Left kidney (tissue), 2 donors: ENCODE data around the gene CIZ1. TPM values are rescaled to one million over a fixed set of nuclear protein-coding genes. Genes with fewer than 3 reads are reported as not detected.

ENCODE experiments used
- DNase-seq: peaks from one replicate; pipeline ENCODE4 v3.0.0-alpha.2; 2013
- polyA plus RNA-seq: library from polyadenylated mRNA; unstranded; fragments of 120-200 nt; gene quantifications from one replicate; pipeline ENCODE4 v1.2.1, GENCODE V29; 2013; ENCODE audit not compliant: insufficient read length

Gene CIZ1
- polyA plus RNA-seq, 1 donor = 139 TPM

DNA sequence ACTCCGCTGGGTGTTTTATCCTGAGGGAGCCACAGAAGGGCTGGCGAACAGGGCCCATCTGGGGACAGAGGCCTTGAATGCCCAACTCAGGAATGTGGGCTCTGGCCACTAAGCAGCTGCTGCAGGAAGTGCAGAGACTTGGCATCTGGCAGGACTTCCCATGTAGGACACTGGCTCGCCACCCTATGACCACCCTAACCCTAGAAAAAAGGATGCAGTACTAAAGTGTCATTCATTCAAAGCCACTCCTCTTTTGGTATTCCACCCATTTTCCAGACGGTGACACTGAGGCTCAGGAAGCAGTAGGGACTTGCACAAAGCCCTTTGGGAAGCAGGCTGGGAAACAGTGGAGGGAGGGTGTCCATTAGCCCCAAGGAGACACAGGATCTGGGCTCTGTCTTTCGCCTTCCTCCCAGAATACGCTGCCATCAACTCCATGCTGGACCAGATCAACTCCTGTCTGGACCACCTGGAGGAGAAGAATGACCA is 28.3 kb downstream of the CIZ1 start:
- no peak for DNase-seq

- DNase-seq = no peak
Observed at GRCh38 chr9:128162215-128163026, 29.0 kb downstream of the CIZ1 start.

- DNase-seq = no peak
Observed at GRCh38 chr9:128161215-128161902, 30.0 kb downstream of the CIZ1 start.

- no peak for DNase-seq
Observed at GRCh38 chr9:128160603-128160987, 30.8 kb downstream of the CIZ1 start.

GRCh38 chr9:128159784-128160602 is 31.4 kb downstream of the CIZ1 start, which contains the start of gene BBLN:
Gene BBLN, plus strand, starts transcription at chr9:128160265. Its CDS starts 143 bp downstream, at chr9:128160408.
- peak; percentile 96 for DNase-seq

- DNase-seq = no peak
Observed at GRCh38 chr9:128159522-128159783, 31.9 kb downstream of the CIZ1 start.

GRCh38 chr9:128155736-128156500 is 35.5 kb downstream of the CIZ1 start:
- DNase-seq = no peak

DNA sequence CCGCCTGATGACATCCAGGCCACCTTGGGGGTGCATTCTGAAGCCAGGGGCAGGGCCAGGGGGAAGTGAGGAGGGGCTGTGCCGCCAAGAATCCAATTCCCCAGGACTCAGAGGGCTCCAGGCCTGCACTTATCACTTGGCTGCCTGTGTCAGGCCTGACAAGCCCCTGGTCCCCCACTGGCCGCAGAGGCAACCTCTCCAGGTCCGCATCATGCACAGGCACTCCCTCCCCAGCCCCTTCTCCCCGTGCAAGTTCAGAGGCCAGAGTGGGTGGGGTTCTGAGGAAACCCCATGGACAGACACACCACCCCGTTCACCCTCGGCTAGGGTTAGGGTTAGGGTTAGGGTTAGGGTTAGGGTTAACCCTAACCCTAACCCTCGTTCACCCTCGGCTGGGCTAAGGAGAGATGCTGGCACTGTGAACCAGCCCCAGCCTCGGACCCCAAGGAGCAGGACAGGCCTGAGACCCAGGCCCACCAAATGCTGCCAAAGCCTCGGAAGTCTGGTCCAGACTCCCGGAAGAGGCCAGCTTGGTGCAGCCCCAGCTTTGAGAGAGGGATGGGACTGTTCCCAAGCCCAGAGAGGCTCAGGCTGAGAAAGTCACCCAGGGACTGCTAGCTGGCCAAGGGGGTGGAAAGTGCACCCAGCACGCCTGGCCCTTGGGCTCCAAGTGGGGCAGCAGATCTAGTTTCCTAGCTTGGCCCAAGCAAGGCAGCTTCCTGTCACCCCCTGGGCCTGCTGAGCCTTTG is 37.3 kb downstream of the CIZ1 start:
- DNase-seq = no peak

GRCh38 chr9:128153060-128153946 is 38.1 kb downstream of the CIZ1 start:
- no peak for DNase-seq

GRCh38 chr9:128152133-128153059 is 39.0 kb downstream of the CIZ1 start:
- DNase-seq = no peak

DNA sequence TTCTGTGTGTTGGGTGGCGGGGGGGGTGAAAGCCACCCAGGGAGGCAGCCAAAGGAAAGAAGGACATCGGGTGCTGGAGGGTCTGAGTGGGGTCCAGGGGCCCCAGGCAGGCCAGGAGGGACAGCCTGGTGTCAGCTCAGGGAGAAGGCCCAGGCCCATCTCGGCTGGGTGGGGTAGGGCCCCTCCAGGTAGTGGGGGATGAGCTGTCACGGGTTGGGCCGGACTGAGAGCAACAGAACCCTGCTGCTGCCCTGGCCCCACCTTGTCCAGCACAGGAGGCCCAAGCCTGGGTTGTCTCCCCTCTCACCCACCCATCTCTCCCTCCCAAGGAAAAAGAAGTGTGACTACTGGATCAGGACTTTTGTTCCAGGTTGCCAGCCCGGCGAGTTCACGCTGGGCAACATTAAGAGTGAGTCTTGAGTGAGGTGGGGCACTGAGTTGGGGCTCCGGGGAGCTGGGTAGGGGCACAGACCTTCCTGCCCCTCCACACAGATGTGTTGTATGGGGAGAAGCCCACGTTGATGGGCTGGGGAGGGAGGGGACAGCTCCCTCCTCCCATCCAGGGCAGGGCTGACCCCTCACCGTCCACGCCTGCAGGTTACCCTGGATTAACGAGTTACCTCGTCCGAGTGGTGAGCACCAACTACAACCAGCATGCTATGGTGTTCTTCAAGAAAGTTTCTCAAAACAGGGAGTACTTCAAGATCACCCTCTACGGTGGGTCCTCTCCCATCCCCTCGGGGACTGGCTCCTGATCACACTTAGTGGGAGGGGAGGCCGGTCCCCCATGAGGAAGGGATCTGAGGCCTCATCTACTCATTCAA is 39.9 kb downstream of the CIZ1 start:
- no peak for DNase-seq

- no peak for DNase-seq
Observed at GRCh38 chr9:128150594-128151308, 40.6 kb downstream of the CIZ1 start.

GRCh38 chr9:128149951-128150593 is 41.3 kb downstream of the CIZ1 start:
- DNase-seq = no peak

- DNase-seq = no peak
Observed at GRCh38 chr9:128149001-128149701, 42.2 kb downstream of the CIZ1 start, which contains the start of gene LCN2. Gene LCN2, plus strand, starts transcription at chr9:128149453. Its CDS starts 73 bp downstream, at chr9:128149526.

DNA sequence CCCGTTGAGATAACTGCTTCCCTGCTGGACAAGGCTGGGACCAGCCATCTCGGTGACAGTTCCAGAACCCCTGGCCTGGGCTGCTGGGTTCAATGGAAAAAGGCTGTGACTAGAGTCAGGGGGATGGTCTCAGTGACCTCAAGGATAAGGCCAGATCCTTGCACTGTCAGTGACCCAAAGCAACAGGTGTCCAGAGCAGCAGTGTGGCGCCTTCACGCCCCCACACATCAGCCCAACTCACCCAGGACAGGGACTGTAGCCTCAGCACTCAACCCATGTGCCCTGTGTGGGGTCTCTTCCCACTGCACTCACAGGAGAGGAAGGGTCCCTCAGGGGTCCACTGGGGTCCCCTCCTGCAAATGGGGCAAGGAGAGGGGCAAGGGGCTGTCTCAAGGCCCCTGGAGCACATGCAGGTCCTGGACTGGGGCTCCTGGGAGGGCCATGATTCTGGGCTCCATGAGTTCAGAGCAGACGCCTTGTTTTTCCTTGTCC is 42.8 kb downstream of the CIZ1 start:
- no peak for DNase-seq

GRCh38 chr9:128146591-128147120 is 44.7 kb downstream of the CIZ1 start:
- DNase-seq = no peak
